ENCODE measurements around the gene TMEM235. TPM values are rescaled to one million over a fixed set of nuclear protein-coding genes. Genes with fewer than 3 reads are reported as not detected.

TMEM235 gene
- total RNA-seq, 2 experiments from 2014 or later = 0.32 TPM; not detected in 1

GRCh38 chr17:78272914-78273258 is 41.5 kb downstream of the TMEM235 start:
- ChIA-PET POLR2A (interaction anchor here (0.7 kb wide), 1 partner anchor 12 kb away, joined by 3 read pairs; no protein-coding TSS in a partner anchor), CTCF (ENCODE audit: unreplicated experiment) (no interaction called here)
- no peaks in the 10 kb centered on the region for H3K36me3 ChIP-seq (ENCODE audit: insufficient read depth, low read length)
- no peaks in the 10 kb centered on the region for H3K9me2 ChIP-seq (ENCODE audit: insufficient read depth, low read length)
- TF ChIP-seq EZH2phosphoT487 (IDR thresholded peaks at IDR 0.05; ENCODE audit: borderline replicate concordance, low read depth, low read length) = no peak
- no peak for TF ChIP-seq CTCF (conservative IDR thresholded peaks at IDR 0.05; ENCODE audit: low read length)
- H2AFZ ChIP-seq (ENCODE audit: low read length) = peak overlapping the region; percentile 11; the same call in 1 of the 2 replicates
- no peak for DNase-seq (ENCODE audit: low spot score)
- no peak overlapping the region for H3K4me3 ChIP-seq (ENCODE audit: low read depth, low read length, poor library complexity, severe bottlenecking)
- intact Hi-C loops (cut with micrococcal nuclease; ENCODE audit: unreplicated experiment) = no loop called here
- no TSS peak for BruUV-seq (replicated peaks)
- peaks cover 45% of the 10 kb centered on the region for H3K4me1 ChIP-seq (ENCODE audit: insufficient read depth, low read length, poor library complexity, severe bottlenecking)
- no peaks in the 10 kb centered on the region for H4K20me1 ChIP-seq (ENCODE audit: insufficient read depth, low read length)
- H3K79me2 ChIP-seq (ENCODE audit: insufficient read depth, low read depth, low read length) = no peaks in the 10 kb centered on the region
- H3K4me2 ChIP-seq (ENCODE audit: low read length) = peak overlapping the region; percentile 33; the same call in 1 of the 2 replicates
- H3K9me3 ChIP-seq (ENCODE audit: low read length) = no peaks in the 10 kb centered on the region
- no peak overlapping the region for H3K27ac ChIP-seq (ENCODE audit: low read depth, low read length, poor library complexity, severe bottlenecking)

- Histone ChIP-seq H3K4me2 (ENCODE audit: low read length) (no peak overlapping the region), H3K4me3 (ENCODE audit: low read depth, low read length, poor library complexity, severe bottlenecking) (no peak overlapping the region), H3K9me3 (ENCODE audit: low read length) (no peaks in the 10 kb centered on the region), H3K36me3 (ENCODE audit: insufficient read depth, low read length) (no peaks in the 10 kb centered on the region), H4K20me1 (ENCODE audit: insufficient read depth, low read length) (no peaks in the 10 kb centered on the region), H2AFZ (ENCODE audit: low read length) (no peak overlapping the region), H3K27ac (ENCODE audit: low read depth, low read length, poor library complexity, severe bottlenecking) (no peak overlapping the region), H3K79me2 (ENCODE audit: insufficient read depth, low read depth, low read length) (no peaks in the 10 kb centered on the region), H3K9me2 (ENCODE audit: insufficient read depth, low read length) (no peaks in the 10 kb centered on the region), H3K4me1 (ENCODE audit: insufficient read depth, low read length, poor library complexity, severe bottlenecking) (peaks cover 54% of the 10 kb centered on the region)
- ChIA-PET CTCF (ENCODE audit: unreplicated experiment) (no interaction called here), POLR2A (no interaction called here)
- TF ChIP-seq CTCF (conservative IDR thresholded peaks at IDR 0.05; ENCODE audit: low read length) (no peak), EZH2phosphoT487 (IDR thresholded peaks at IDR 0.05; ENCODE audit: borderline replicate concordance, low read depth, low read length) (no peak)
- intact Hi-C loops (cut with micrococcal nuclease; ENCODE audit: unreplicated experiment) = no loop called here
- BruUV-seq (replicated peaks) = no TSS peak
- no peak for DNase-seq (ENCODE audit: low spot score)
Observed at GRCh38 chr17:78273813-78274212, 42.4 kb downstream of the TMEM235 start.

GRCh38 chr17:78275355-78275754 is 43.9 kb downstream of the TMEM235 start:
- Histone ChIP-seq H3K27ac (ENCODE audit: low read depth, low read length, poor library complexity, severe bottlenecking) (peak overlapping the region; percentile 75), H4K20me1 (ENCODE audit: insufficient read depth, low read length) (no peaks in the 10 kb centered on the region), H3K36me3 (ENCODE audit: insufficient read depth, low read length) (no peaks in the 10 kb centered on the region), H3K4me3 (ENCODE audit: low read depth, low read length, poor library complexity, severe bottlenecking) (no peak overlapping the region), H3K4me2 (ENCODE audit: low read length) (peak overlapping the region; percentile 65), H3K9me2 (ENCODE audit: insufficient read depth, low read length) (no peaks in the 10 kb centered on the region), H2AFZ (ENCODE audit: low read length) (no peak overlapping the region; the same call in 1 of the 2 replicates), H3K4me1 (ENCODE audit: insufficient read depth, low read length, poor library complexity, severe bottlenecking) (peaks cover 64% of the 10 kb centered on the region), H3K9me3 (ENCODE audit: low read length) (no peaks in the 10 kb centered on the region), H3K79me2 (ENCODE audit: insufficient read depth, low read depth, low read length) (no peaks in the 10 kb centered on the region)
- intact Hi-C loops (cut with micrococcal nuclease; ENCODE audit: unreplicated experiment) = no loop called here
- ChIA-PET POLR2A (no interaction called here), CTCF (ENCODE audit: unreplicated experiment) (no interaction called here)
- no peak for DNase-seq (ENCODE audit: low spot score)
- TF ChIP-seq EZH2phosphoT487 (IDR thresholded peaks at IDR 0.05; ENCODE audit: borderline replicate concordance, low read depth, low read length) (no peak), CTCF (conservative IDR thresholded peaks at IDR 0.05; ENCODE audit: low read length) (no peak)
- no TSS peak for BruUV-seq (replicated peaks)
